PC-3 (cell line): Measurements from ENCODE around the gene BNIP1.

Source experiments
- EZH2 ChIP-seq: fragments of 300-600 bp; sonication (generic); IDR thresholded peaks from one replicate; pipeline ENCODE4 v1.6.1; 2017; ENCODE audit warnings: antibody characterized with exemption, mild to moderate bottlenecking, low read length; ENCODE audit not compliant: unreplicated experiment
- EZH2phosphoT487 ChIP-seq: fragments of 300-600 bp; sonication (generic); IDR thresholded peaks from 2 replicates; pipeline ENCODE4 v1.6.1; 2018; ENCODE audit warnings: mild to moderate bottlenecking, antibody characterized with exemption, low read length, borderline replicate concordance
- TF ChIP-seq, protein P1 (sequence below): fragments of 300-600 bp; sonication (generic); conservative IDR thresholded peaks from 2 replicates; pipeline ENCODE4 v1.5.1; 2017; ENCODE audit warnings: antibody characterized with exemption, low read depth, mild to moderate bottlenecking, low read length

- TF ChIP-seq, protein P1, sequence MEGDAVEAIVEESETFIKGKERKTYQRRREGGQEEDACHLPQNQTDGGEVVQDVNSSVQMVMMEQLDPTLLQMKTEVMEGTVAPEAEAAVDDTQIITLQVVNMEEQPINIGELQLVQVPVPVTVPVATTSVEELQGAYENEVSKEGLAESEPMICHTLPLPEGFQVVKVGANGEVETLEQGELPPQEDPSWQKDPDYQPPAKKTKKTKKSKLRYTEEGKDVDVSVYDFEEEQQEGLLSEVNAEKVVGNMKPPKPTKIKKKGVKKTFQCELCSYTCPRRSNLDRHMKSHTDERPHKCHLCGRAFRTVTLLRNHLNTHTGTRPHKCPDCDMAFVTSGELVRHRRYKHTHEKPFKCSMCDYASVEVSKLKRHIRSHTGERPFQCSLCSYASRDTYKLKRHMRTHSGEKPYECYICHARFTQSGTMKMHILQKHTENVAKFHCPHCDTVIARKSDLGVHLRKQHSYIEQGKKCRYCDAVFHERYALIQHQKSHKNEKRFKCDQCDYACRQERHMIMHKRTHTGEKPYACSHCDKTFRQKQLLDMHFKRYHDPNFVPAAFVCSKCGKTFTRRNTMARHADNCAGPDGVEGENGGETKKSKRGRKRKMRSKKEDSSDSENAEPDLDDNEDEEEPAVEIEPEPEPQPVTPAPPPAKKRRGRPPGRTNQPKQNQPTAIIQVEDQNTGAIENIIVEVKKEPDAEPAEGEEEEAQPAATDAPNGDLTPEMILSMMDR, result no peak
- TF ChIP-seq EZH2phosphoT487 (no peak), EZH2 (no peak)
These were observed 34.1 kb downstream of the BNIP1 start for GRCh38 chr5:173178369-173178910.
